GM21390 (cell line): Measurements from ENCODE around the gene HNRNPF.

ENCODE experiments used
- ATAC-seq: cut with Tn5 transposase; IDR thresholded peaks from one replicate; pipeline ENCODE4 v1.9.1; 2021; ENCODE audit not compliant: unreplicated experiment

Gene HNRNPF

GRCh38 chr10:43380610-43381222 is 28.3 kb downstream of the HNRNPF start:
- ATAC-seq = no peak

GRCh38 chr10:43377424-43377883 is 31.5 kb downstream of the HNRNPF start:
- no peak for ATAC-seq

GRCh38 chr10:43376828-43377423 is 32.1 kb downstream of the HNRNPF start:
- no peak for ATAC-seq

GRCh38 chr10:43376046-43376635 is 32.8 kb downstream of the HNRNPF start:
- no peak for ATAC-seq

- ATAC-seq = no peak
Measured at GRCh38 chr10:43375401-43376020, 33.5 kb downstream of the HNRNPF start.

GRCh38 chr10:43374194-43374593 is 34.8 kb downstream of the HNRNPF start:
- no peak for ATAC-seq

- no peak for ATAC-seq
Measured at GRCh38 chr10:43373461-43373860, 35.5 kb downstream of the HNRNPF start.

GRCh38 chr10:43372765-43373361 is 36.1 kb downstream of the HNRNPF start:
- no peak for ATAC-seq

GRCh38 chr10:43371418-43371817 is 37.6 kb downstream of the HNRNPF start, which contains the start of gene FXYD4:
TSS of gene FXYD4 (plus strand) at chr10:43371636. CDS start at chr10:43373747, 2,111 bp downstream.
- ATAC-seq = no peak

- ATAC-seq = no peak
Measured at GRCh38 chr10:43370671-43371215, 38.2 kb downstream of the HNRNPF start.

GRCh38 chr10:43369921-43370320 is 39.1 kb downstream of the HNRNPF start:
- ATAC-seq = no peak

GRCh38 chr10:43365001-43365400 is 44.0 kb downstream of the HNRNPF start:
- ATAC-seq = no peak

- ATAC-seq = peak; percentile 98
Measured at GRCh38 chr10:43362191-43362839, 46.7 kb downstream of the HNRNPF start.

- ATAC-seq = no peak
Measured at GRCh38 chr10:43361547-43362190, 47.3 kb downstream of the HNRNPF start.

GRCh38 chr10:43360086-43360485 is 48.9 kb downstream of the HNRNPF start:
- no peak for ATAC-seq

GRCh38 chr10:43355749-43356371 is 53.1 kb downstream of the HNRNPF start:
- no peak for ATAC-seq

GRCh38 chr10:43354879-43355380 is 54.1 kb downstream of the HNRNPF start:
- no peak for ATAC-seq

- no peak for ATAC-seq
Measured at GRCh38 chr10:43354330-43354635, 54.7 kb downstream of the HNRNPF start.

- no peak for ATAC-seq
Measured at GRCh38 chr10:43353495-43354329, 55.3 kb downstream of the HNRNPF start.
